ENCODE results near the gene PAPOLG.
"Not testable (repeated sequence)": the region's sequence is repeated elsewhere in the genome, so short reads cannot be mapped to it uniquely, and the experiment has no call there.

Gene PAPOLG

DNA sequence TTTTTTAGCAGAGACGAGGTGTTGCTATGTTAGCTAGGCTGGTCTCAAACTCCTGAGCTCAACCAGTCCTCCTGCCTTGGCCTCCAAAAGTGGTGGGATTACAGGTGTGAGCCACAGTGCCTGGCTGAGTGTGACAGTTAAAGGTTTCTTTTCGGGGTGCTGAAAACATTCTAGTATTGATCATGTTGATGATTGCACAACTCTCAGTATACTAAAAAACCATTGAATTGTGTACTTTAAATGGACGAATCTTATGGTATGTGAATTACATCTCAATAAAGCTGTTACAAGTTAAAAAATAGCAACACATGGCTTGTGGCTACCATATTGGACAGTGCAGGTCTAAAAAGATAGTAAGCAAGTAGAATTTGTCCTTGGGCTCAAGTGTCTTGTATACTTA is 22.3 kb downstream of the PAPOLG start:
- no peak for DNase-seq

DNA sequence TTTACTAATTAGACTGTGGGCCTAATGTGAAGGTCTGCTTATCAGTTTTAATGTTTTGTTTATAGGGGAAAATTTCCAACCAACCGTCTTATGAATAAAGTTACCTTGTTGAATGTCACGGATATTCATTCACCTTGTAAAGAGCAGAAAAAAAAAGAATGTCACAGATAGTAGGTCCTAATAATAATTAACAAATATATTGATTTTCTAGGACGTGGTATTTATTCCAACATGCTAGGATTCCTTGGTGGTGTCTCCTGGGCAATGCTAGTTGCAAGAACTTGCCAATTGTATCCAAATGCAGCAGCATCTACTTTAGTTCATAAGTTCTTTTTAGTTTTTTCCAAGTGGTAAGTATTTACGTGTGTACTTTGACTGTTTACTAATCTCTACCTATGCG is 23.4 kb downstream of the PAPOLG start:
- DNase-seq = no peak

DNA sequence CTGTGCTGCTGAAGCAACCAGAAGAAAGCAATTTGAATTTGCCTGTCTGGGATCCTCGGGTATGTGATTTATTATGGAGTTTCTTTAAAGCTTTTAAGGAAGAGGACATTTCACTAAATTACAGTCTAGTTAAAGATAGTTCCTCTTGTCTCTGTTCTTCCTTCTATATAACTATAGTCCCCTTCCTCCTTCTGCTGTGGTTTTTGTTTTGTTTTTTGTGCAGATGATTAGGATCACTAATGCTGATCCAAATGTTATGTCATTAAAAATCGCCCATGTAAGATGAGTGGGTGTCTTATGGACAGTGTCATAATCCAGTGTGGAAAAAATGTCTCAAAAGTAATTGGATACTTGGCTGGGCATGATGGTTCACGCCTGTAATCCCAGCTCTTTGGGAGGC is 24.7 kb downstream of the PAPOLG start:
- DNase-seq = no peak

DNA sequence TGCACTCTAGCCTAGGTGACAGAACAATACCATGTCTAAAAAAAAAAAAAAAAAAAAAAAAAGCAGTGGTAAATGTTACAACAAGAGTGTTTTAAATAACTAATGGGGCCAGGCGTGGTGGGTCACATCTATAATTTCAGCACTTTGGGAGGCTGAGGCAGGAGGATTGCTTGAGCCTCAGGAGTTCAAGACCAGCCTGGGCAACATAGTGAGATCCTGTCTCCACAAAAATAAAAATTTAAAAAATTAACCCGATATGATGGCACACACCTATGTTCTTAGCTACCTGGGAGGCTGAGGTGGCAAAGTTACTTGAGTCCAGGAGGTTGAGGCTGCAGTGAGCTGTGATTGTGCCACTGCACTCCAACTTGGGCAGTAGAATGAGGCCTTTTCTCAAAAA is 37.1 kb downstream of the PAPOLG start:
- DNase-seq = no peak

DNA sequence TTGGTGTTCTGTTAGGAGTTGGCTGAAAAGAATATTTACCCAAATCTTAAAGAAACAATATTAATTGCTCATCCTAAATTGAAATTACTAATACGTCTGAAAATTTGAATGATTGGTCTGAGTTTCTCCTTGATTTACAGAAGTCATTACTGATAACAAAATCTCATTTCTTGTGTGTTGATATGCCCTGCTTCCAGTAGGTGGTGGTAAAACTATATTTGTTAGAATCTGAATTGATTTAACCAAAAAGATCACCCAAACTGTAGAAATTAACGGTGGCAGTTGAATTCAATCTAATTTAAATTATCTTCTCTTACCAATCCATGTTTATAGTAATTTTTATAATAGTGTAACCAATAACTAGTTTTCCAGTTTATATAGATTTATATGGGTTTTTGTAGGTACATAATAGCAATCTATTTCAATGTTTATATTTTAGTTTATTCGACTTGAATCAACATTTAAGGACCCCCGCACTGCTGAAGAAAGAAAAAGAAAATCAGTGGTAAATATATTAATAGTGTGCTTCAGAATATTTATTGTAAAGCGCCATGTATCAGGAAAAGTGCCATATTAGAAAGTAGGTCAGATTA is 38.3 kb downstream of the PAPOLG start:
- DNase-seq = no peak

DNA sequence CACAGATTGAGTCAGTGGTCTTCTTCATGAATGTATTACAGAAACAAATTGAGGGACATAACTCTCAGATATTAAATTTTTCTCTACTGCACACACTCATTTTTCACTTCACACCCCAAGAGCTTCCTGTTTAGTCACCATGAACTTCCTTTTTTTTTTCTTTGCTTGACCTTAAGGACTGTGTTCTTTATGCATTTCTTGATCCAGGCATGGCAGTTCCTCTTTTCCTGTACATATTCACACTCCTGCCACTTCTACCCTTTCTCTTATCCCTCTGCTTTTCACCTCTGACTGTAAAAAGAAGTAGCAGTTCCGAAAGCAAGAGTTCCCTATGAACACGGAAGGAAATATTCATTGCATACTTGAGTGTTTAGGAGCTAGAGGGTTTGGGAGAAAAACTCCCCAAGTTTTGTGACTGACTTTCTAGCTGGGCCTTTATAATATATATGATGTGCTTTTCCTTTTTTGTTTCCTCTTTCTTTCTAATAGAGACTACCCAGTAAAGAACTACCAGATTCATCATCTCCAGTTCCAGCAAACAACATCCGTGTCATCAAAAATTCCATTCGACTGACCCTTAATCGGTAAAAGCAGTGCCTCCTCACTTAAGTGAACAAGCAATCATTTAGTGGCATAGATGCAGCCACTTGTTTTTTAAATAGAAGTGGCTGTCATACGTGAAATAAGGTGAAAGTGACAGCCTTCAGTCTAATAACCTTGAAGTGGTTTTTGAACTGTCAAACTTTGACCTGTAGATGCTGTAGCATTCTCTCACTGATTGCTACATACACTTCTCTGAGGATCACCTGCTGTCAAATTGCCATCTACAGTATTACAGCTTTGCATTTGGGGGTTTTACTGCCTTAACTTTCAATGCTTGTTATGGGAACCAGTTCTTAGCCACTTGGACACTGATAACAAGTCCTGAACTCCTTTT is 40.8 kb downstream of the PAPOLG start:
- no peak for DNase-seq

DNA sequence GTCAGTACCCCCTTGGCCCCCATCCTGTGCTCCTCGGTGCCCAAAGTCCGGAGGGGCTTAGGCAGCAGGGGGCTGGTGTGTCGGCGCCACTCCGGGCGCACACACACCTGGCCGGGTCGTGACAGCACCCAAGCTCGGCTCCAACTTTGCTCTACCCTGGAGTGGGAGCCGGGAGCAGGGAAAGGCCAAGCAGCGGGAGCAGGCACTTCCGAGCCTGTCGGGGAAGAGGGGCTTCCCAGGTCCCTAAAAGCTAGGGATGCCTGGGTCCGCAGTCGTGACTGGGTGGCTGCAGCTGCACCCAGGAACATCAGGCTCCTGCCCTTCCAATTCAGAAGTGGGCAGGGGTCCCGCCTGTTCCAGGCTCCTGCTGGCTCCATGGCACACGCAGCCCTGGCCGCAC is 48.4 kb downstream of the PAPOLG start:
- no peak for DNase-seq

DNA sequence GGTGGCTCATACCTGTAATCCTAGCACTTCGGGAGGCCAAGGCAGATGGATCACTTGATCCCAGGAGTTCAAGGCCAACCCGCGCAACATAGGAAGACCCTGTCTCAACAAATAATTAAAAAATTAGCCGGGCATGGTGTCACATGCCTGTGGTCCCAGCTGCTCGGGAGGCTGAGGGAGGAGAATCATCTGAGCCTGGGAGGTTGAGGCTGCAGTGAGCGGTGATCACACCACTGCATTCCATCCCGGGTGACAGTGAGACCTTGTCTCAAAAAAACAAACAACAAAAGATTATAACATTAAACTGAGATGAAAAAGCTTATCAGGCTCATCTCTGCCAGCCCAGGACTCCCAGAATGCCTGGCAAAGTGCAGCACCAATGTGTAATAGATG is 50.5 kb downstream of the PAPOLG start:
- no peak for DNase-seq

DNA sequence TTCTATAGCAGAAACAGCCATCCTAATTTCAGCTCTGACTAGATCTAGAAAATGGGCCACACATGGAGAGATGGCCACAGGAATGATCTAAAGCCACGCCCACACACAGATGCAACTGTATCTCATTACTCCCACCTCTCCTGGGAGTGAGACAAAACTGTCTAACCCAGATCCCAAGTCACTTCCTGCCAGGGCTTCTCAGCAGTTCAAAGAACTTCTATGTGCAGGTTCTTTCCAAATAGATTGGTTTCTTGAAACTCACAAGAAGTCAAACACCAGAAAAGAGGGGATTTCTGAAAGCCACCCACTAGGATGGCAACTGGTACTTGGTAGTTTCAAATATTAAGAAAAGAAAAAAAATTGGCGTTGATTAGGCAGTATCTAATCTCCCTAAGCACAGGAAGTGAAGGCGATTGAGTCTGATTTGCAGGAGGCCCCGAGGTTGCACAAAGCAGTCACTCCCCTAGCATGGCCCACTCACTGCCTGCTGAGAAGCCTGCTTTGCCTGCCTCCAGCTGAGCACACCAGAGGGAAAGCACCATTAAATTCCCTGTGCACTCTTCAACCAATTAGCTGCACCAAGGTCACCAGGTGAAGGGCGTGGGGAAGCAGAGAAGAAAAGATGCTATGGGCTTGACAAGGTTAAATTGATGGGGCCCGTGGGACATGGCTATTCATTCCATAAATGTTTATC is 51.1 kb downstream of the PAPOLG start:
- DNase-seq = peak; percentile 29

DNA sequence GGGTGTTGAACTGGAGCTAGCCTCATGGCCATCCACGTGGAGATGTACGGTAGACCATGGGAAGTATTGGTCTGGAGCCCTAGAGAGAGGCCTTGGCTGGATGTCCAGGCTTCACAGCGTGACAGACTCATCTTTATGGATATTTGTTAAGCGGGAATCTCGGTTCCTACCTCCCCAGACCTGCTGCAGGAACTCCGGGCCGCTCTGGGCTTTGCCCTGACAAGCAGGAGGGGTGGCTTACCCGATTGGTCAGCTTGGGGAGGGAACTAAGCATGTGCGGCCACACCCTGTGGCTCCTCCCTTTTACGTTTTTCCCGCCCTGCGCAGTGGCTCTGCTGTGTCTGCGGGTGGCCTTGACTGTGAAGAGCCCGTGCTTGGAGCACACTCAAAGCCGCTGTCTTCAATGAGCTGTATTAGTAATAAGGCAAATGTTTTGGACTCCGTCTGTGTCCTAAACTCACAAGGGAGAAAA is 52.3 kb downstream of the PAPOLG start:
- no peak for DNase-seq

DNA sequence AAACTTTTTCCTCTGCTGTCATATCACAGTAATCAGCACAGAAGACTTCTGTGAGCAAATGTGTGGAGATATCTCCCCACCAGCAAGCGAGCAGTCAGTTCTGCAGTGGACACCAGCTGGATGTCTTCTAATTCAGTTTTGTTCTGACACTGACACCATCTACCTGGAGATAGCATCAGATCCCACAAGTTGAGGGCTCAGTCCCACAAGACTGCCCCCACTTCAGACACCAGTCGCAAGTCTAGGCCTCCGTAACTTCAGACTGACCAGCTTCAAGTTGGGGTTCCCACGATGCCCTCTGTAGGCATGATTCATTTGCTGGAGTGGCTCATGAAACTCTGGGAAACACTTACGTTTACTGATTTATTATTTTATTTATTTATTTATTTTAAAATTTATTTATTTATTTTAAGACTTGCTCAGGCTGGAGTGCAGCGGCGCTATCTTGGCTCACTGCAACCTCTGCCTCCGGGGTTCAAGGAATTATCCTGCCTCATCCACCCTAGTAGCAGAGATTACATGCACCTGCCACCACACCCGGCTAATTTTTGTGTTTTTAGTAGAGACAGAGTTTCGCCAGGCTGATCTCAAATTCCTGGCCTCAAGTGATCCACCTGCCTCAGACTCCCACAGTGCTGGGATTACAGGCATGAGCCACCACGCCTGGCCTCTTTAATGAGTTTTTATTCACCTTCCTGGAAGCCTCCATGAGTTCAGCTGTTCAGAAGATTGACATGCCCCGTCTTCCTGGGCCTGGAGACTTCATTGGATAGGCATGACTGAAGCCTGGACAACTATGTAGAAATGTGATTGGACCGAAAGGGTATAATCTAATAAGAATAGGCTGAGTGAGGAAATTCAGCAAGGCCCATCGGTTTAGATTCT is 55.7 kb downstream of the PAPOLG start:
- no peak for DNase-seq

DNA sequence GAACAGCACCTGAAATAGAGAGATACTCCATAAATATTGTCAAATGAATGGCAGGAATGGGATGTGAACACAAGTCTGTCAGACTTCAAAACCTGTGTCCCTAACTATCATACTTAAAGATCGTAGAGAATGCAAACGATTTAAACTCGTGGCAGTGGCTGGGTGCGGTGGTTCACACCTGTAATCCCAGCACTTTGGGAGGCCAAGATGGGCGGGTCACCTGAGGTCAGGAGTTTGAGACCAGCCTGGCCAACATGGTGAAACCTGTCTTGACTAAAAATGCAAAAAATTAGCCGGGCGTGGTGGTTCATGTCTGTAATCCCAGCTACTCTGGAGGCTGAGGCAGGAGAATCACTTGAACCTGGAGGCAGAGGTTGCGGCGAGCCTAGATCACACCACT is 61.1 kb downstream of the PAPOLG start:
- DNase-seq = not testable (repeated sequence)

DNA sequence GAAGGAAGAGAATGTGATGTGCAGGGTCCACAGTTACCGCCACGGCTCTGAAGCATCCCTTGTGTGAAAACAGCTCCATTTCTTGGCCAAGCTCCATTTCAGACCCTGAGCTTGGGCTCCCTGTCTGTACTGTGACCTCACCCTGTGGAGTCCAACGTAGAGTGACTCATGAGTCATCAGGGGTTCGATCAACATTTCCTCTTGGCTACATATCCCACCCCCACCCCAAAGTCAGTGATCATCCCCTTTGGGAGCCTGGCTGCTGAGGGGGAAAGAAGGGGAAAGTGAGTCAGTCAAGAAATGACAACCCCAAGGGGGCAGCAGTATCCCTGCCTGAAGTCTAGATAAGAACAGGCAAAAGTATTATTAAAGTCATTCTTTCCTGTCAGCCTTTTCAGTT is 62.2 kb downstream of the PAPOLG start:
- DNase-seq = no peak

DNA sequence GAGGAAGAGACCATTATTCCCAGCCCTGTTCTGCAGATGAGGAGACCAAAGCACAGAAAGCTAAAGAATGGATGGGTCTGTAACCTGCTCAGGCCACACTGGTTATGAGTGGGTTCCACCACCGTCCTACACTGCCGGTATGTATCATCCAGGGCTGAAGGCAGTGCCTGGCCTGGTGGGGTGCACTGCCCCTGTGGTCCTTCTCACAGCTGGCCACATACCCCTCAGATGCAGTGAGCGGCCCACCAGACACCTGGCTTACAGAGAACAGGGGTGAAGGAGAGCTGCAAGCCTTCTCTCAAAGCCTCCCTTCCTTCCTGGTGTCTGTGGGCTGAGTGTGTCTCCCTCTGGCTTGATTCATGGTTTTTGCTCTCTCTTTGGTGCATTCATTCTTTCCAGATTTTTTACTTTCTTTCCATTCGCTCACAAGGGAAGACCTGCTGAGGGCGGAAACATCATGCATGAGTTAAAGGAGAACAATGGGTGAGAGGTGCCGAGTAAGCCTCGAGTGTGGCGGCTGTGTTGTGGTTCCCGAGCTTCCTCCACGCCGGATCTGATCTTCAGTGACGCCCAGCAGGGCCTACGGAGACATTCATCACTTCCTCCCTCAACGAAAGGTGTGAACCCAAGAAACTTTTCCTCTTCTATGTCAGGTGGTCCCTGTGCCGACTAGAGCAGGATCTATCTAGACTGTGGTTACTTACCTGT is 63.2 kb downstream of the PAPOLG start:
- no peak for DNase-seq

DNA sequence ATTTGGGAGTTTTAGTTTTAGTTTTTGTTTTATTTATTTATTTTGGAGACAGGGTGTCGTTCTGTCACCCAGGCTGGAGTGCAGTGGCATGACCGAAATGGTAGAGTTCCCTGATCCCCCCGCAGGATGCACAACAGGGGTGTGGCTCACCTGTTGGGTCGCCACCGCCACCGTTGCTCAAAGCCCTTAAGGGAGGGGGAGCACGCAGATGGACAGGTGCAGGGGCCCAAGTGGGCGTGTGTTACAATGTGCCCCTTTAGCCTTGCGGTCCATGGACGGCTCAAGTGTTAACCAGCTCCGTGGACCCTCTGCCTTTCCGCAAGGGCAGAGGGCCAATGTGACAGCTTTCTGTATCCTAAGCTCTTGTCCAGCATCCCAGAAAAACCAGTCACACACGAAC is 63.9 kb downstream of the PAPOLG start:
- DNase-seq = no peak

DNA sequence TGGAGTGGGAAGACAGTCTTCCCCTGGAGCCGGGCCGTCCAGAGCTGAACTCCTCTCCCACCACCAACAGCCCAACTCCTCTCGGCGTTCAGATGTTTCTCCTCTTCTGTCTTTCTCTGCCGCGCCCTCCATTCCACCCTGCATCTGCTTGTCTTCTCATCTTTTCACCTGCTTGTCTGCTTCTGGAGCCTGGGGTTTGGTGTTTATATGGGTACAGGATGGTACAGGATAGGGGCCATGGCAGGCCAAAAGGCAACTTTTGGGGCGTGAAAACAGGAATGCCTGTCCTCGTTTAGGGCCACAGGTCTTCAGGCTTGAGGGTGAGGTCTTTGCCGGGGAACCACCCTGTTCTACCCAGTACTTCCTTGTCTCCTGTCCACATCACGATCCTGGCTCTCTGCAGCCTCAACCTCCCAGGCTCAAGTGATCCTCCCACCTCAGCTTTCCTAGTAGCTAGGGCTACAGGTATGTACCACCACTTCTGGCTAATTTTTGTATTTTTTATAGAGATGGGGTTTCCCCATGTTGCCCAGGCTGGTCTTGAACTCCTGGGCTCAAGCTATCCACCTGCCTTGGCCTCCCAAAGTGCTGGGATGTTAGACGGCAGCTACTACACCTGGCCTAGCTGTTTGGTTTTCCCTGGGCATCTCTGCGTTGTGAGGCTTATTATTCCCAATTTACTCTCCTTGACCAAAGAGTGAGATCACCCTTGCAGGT is 64.5 kb downstream of the PAPOLG start:
- DNase-seq = no peak

DNA sequence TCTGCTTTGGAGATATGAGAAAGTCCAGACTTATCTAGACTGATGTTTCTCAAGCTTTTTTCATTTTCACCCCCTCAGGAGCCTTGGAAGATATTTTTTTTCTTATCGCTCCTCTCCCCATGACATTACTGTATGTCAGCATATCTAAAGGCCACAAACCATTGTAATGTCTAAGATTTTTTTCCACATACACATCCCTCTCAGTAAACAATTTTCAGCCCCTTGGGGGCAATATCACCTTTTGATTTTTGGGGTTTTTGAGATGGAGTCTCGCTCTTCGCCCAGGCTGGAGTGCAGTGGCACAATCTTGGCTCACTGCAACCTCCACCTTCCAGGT is 65.0 kb downstream of the PAPOLG start:
- DNase-seq = no peak

DNA sequence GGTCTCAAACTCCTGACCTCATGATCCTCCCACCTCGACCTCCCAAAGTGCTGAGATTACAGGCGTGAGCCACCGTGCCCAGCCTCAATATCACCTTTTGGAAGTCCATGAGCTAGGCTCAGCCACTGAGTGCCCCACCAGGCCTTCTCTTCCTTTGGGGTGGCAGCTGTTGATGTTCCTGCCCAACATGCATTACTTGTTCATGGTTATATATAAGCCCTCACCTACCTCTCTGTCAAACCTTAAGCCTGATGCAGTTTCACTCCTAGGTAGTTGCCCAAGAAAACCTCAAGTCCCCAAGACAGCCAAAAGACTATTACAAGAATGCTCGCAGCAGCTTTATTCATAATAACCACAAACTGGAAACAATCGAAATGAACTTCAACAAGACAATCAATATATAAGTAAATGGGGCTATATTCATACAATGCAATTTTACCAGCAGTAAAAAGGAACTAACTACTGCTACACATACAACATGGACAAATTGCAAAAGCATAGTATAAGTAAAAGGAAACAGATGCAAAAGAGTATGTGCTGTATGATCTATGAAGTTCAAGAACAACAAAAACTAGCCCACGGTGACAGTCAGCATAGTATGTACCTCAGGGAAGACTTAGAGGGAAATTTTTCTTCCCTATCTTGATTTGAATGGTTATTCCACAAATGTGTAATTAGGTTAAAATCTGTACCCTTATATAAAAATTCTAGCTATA is 65.7 kb downstream of the PAPOLG start:
- DNase-seq = no peak

DNA sequence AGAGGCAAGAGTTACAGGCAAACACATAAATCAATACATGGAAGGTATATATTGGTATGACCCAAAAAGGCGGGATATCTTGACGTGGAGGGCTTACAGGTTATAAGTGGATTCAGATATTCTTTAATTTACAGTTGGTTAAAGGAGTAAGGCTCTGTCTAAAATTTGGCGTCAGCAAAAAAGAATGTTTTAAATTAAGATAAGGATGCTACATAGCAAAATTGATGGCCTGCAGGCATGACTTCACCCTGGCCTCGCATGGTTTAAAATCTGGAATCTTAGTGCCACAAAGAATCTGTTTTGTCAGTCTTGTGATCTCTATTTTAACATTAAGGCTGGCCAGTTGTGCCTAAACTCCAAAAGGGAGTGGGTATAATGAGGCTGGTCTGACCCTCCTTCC is 66.9 kb downstream of the PAPOLG start:
- DNase-seq = no peak

DNA sequence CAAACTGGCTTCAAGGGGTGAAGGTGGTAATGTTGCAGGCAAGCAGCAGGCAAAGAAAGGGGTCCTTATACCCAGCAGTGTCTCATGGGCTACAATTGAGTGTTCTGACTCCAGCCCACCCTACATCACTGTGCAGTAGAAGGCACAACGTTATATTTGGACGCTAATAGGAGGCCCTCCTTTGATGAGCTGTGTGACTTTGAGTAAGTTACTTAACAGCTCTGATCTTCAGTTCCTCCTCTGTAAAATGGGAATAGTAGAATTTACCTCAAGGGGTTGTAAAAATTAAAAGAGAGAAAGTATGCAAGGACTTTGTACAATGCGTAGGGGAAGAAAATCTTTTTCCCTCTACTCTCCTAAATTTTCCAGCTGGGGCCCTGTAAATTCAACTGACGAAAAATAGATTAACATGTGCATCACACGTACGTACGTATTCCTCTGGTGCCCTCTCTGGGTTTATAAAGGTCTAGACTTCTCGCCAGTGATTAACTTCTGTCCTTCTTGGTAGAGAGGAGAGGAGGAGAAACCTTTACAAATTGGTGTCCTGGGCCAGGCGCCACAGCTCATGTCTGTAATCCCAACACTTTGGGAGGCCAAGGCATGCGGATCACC is 67.7 kb downstream of the PAPOLG start:
- DNase-seq = no peak

Measured in retina (tissue), 1 donor.